HCT116 (cell line): ENCODE data around the gene C14orf180. TPM values are rescaled to one million over a fixed set of nuclear protein-coding genes. Genes with fewer than 3 reads are reported as not detected.

ENCODE experiments used
- ATAC-seq: fragments of 200-7000 bp; cut with Tn5 transposase; 2 replicates; pipeline ENCODE4 v1.9.1; 2020; ENCODE audit warnings: mild to moderate bottlenecking, moderate library complexity
- BruUV-seq: library from RNA; stranded (reverse); fragments of 400-500 nt; replicated peaks from 2 replicates; lab custom pipeline; 2021; lab: Mats Ljungman, UMichigan
- CTCF ChIA-PET: fragments of 300-600 bp; sonication (Branson Sonifier 250); formaldehyde crosslinking; loops from one replicate; lab custom pipeline; 2021; ENCODE audit warnings: antibody characterized with exemption; lab: Charles Lee
- POLR2A ChIA-PET: fragments of 300-600, 350-600 bp; sonication (Branson Sonifier 250); formaldehyde crosslinking; loops from one replicate; lab custom pipeline; 2021; ENCODE audit warnings: antibody characterized with exemption; lab: Charles Lee
- RAD21 ChIA-PET, 2 experiments: fragments of 300-600 bp; sonication (Branson Sonifier 250); formaldehyde crosslinking; loops; one replicate each; lab custom pipeline; 2023; ENCODE audit warnings: low total read pairs in 2 of 2; ENCODE audit not compliant: uncharacterized antibody in 2 of 2, unreplicated experiment in 2 of 2, low non-redundant PET in 1 of 2; lab: Charles Lee
- DNase-seq: peaks from one replicate; pipeline ENCODE4 v3.0.0-alpha.2; 2010; ENCODE audit warnings: low read depth, low spot score
- H2AFZ ChIP-seq: fragments of 200-600 bp; shearing (Covaris generic), sonication (generic); 2 replicates; pipeline ENCODE4 v1.6.1; 2017; ENCODE audit warnings: low read depth, mixed run types, mixed read lengths, antibody characterized with exemption, low read length; ENCODE audit not compliant: poor library complexity, severe bottlenecking
- H3K27ac ChIP-seq: 2 replicates; pipeline ENCODE4 v1.5.1; 2012; ENCODE audit warnings: low read depth, low read length
- H3K27me3 ChIP-seq: fragments of 200-600 bp; sonication (generic); 2 replicates; pipeline ENCODE4 v1.6.1; 2016; ENCODE audit warnings: mixed run types, low read length, mixed read lengths; ENCODE audit not compliant: insufficient read depth
- H3K36me3 ChIP-seq, 2 experiments: fragments of 200-500 bp in 1 of 2; fragments of 200-600 bp in 1 of 2; sonication (Bioruptor generic) in 1 of 2; sonication (generic) in 1 of 2; 2 replicates each; pipeline versions ENCODE4 v1.5.1 to v1.6.1; 2014 to 2016; ENCODE audit warnings: low read length in 2 of 2, inconsistent platforms in 1 of 2, mixed read lengths in 1 of 2, mixed run types in 1 of 2; ENCODE audit not compliant: insufficient read depth in 2 of 2, control insufficient read depth in 1 of 2
- H3K4me1 ChIP-seq, 2 experiments: fragments of 200-600 bp in 1 of 2; sonication (generic) in 1 of 2; 2 replicates each; pipeline versions ENCODE4 v1.5.1 to v1.6.1; 2012 to 2017; ENCODE audit warnings: low read length in 2 of 2, inconsistent platforms in 1 of 2, mild to moderate bottlenecking in 1 of 2, mixed read lengths in 1 of 2, mixed run types in 1 of 2, moderate library complexity in 1 of 2; ENCODE audit not compliant: insufficient read depth in 2 of 2, control insufficient read depth in 1 of 2
- H3K4me2 ChIP-seq: fragments of 200-600 bp; sonication (generic); 2 replicates; pipeline ENCODE4 v1.6.1; 2017; ENCODE audit warnings: mixed run types, low read length, mixed read lengths
- H3K4me3 ChIP-seq, 2 experiments: fragments of 200-600 bp in 1 of 2; sonication (generic) in 1 of 2; replicated peaks in 1 of 2; 2 replicates each; pipeline ENCODE4 v1.5.1; 2011 to 2016; ENCODE audit warnings: low read length in 2 of 2, control low read depth in 1 of 2, low read depth in 1 of 2, mild to moderate bottlenecking in 1 of 2, mixed read lengths in 1 of 2, mixed run types in 1 of 2
- H3K79me2 ChIP-seq: fragments of 200-600 bp; sonication (generic); 2 replicates; pipeline ENCODE4 v1.6.1; 2017; ENCODE audit warnings: mild to moderate bottlenecking, mixed run types, low read length, moderate library complexity, mixed read lengths; ENCODE audit not compliant: insufficient read depth
- H3K9ac ChIP-seq: fragments of 200-600 bp; sonication (generic); 2 replicates; pipeline ENCODE4 v1.6.1; 2016; ENCODE audit warnings: low read length, mixed read lengths
- H3K9me2 ChIP-seq: fragments of 200-600 bp; sonication (generic), shearing (Covaris generic); 2 replicates; pipeline ENCODE4 v1.6.1; 2017; ENCODE audit warnings: mixed run types, mild to moderate bottlenecking, moderate library complexity; ENCODE audit not compliant: insufficient read depth
- H3K9me3 ChIP-seq, 2 experiments: fragments of 200-500 bp in 1 of 2; fragments of 200-600 bp in 1 of 2; sonication (Bioruptor generic) in 1 of 2; sonication (generic) in 1 of 2; 2 replicates each; pipeline ENCODE4 v1.6.1; 2014 to 2017; ENCODE audit warnings: low read length in 2 of 2, mixed read lengths in 2 of 2, inconsistent platforms in 1 of 2, low read depth in 1 of 2, mild to moderate bottlenecking in 1 of 2, mixed run types in 1 of 2, moderate library complexity in 1 of 2; ENCODE audit not compliant: control insufficient read depth in 1 of 2, insufficient read depth in 1 of 2
- H4K20me1 ChIP-seq: fragments of 200-600 bp; sonication (generic), shearing (Covaris generic); 2 replicates; pipeline ENCODE4 v1.6.1; 2017; ENCODE audit warnings: mixed run types, mild to moderate bottlenecking, moderate library complexity; ENCODE audit not compliant: insufficient read depth
- CEBPB ChIP-seq: IDR thresholded peaks from 2 replicates; pipeline ENCODE4 v1.6.1; 2012; ENCODE audit warnings: low read depth
- EGR1 ChIP-seq: IDR thresholded peaks from 2 replicates; pipeline ENCODE4 v1.6.1; 2012; ENCODE audit warnings: low read depth
- EZH2phosphoT487 ChIP-seq: fragments of 200-600 bp; IDR thresholded peaks from 2 replicates; pipeline ENCODE4 v1.6.1; 2018; ENCODE audit warnings: antibody characterized with exemption, borderline replicate concordance
- RAD21 ChIP-seq: IDR thresholded peaks from 2 replicates; pipeline ENCODE4 v1.6.1; 2012; ENCODE audit warnings: low read depth, mild to moderate bottlenecking
- SIN3A ChIP-seq: IDR thresholded peaks from 2 replicates; pipeline ENCODE4 v1.6.1; 2012; ENCODE audit warnings: low read depth
- SP1 ChIP-seq: IDR thresholded peaks from 2 replicates; pipeline ENCODE4 v1.6.1; 2012; ENCODE audit warnings: low read depth
- TCF7L2 ChIP-seq: IDR thresholded peaks from 2 replicates; pipeline ENCODE4 v1.7.0; 2011; ENCODE audit warnings: borderline replicate concordance, inconsistent platforms; ENCODE audit not compliant: insufficient read depth, insufficient read length; ENCODE audit errors: extremely low read depth
- YY1 ChIP-seq: IDR thresholded peaks from 2 replicates; pipeline ENCODE4 v1.6.1; 2011; ENCODE audit warnings: low read length, low read depth, moderate library complexity, mild to moderate bottlenecking; ENCODE audit not compliant: insufficient replicate concordance; ENCODE audit errors: extremely low read depth
- ZNF274 ChIP-seq: fragments of 200-500 bp; sonication (Bioruptor generic); IDR thresholded peaks from 2 replicates; pipeline ENCODE4 v1.6.1; 2014; ENCODE audit warnings: mild to moderate bottlenecking, low read depth, low read length, inconsistent platforms
- intact Hi-C: fragments of 100-400 bp; cut with micrococcal nuclease; formaldehyde crosslinking; loops from 2 replicates; pipeline ENCODE4 v1.10.0; 2022
- total RNA-seq: library from RNA; stranded (reverse); gene quantifications from one replicate; pipeline ENCODE4 v1.2.1, GENCODE V29; 2021; ENCODE audit not compliant: unreplicated experiment
- TF ChIP-seq, protein P1 (sequence below): IDR thresholded peaks from 2 replicates; pipeline ENCODE4 v1.6.1; 2012
- TF ChIP-seq, protein P2 (sequence below): IDR thresholded peaks from 2 replicates; pipeline ENCODE4 v1.6.1; 2011; ENCODE audit warnings: mild to moderate bottlenecking, low read length, moderate library complexity; ENCODE audit not compliant: insufficient replicate concordance; ENCODE audit errors: extremely low read depth

The C14orf180 gene
- total RNA-seq, 1 experiment from 2014 or later, result not detected

DNA sequence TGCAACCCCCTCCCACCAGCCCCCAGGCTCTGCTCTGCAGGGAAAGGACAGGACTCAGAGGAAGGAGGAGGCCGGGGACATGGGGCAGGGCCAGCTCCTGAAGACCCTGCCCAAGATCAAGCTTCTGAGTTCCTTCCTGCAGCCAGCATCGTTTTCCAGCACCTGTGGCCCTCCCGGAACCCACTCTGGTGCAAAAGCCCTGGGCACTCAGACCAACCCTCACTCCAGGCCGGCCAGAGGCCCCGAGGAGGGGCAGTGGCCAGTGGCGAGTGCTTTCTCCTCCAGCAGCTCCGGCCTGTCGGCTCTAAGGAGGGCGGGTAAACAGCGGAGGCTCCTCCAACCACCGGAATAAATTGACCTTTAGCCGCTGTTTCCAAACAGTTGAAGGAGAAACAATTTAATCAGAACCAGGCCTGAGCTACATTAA, 14.2 kb downstream of the C14orf180 start:
- RAD21 ChIA-PET, result no interaction called here
- Histone ChIP-seq H3K9ac (no peak overlapping the region), H3K4me2 (no peak overlapping the region), H2AFZ (no peak overlapping the region), H3K9me3 (no peaks in the 10 kb centered on the region), H3K27ac (no peak overlapping the region), H3K4me3 (no peak overlapping the region), H3K27me3 (no peaks in the 10 kb centered on the region; the same call in 1 of the 2 replicates), H3K4me1 (no peaks in the 10 kb centered on the region), H3K79me2 (no peaks in the 10 kb centered on the region), H3K9me2 (no peaks in the 10 kb centered on the region), H4K20me1 (no peaks in the 10 kb centered on the region), H3K36me3 (no peaks in the 10 kb centered on the region)
- no TSS peak for BruUV-seq
- DNase-seq (no peak), ATAC-seq (no peak)
- intact Hi-C loops, result no loop called here
- POLR2A ChIA-PET, result no interaction called here
- TF ChIP-seq CEBPB (no peak), YY1 (no peak), SIN3A (no peak), EGR1 (no peak), SP1 (no peak), TCF7L2 (no peak), RAD21 (no peak), ZNF274 (no peak), EZH2phosphoT487 (no peak)
- TF ChIP-seq, protein P1, sequence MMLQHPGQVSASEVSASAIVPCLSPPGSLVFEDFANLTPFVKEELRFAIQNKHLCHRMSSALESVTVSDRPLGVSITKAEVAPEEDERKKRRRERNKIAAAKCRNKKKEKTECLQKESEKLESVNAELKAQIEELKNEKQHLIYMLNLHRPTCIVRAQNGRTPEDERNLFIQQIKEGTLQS, result no peak
- TF ChIP-seq, protein P2, sequence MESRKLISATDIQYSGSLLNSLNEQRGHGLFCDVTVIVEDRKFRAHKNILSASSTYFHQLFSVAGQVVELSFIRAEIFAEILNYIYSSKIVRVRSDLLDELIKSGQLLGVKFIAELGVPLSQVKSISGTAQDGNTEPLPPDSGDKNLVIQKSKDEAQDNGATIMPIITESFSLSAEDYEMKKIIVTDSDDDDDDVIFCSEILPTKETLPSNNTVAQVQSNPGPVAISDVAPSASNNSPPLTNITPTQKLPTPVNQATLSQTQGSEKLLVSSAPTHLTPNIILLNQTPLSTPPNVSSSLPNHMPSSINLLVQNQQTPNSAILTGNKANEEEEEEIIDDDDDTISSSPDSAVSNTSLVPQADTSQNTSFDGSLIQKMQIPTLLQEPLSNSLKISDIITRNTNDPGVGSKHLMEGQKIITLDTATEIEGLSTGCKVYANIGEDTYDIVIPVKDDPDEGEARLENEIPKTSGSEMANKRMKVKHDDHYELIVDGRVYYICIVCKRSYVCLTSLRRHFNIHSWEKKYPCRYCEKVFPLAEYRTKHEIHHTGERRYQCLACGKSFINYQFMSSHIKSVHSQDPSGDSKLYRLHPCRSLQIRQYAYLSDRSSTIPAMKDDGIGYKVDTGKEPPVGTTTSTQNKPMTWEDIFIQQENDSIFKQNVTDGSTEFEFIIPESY, result no peak
- CTCF ChIA-PET, result no interaction called here
